GM21447 (cell line): ENCODE results near the gene PRPF6.

Experiments used
- ATAC-seq: cut with Tn5 transposase; IDR thresholded peaks from one replicate; pipeline ENCODE4 v1.9.1; 2021; ENCODE audit not compliant: unreplicated experiment

PRPF6 gene

GRCh38 chr20:64047968-64048401 lies 67.1 kb downstream of the PRPF6 start:
- ATAC-seq, result no peak

GRCh38 chr20:64048402-64049044 lies 67.6 kb downstream of the PRPF6 start:
- ATAC-seq, result no peak

GRCh38 chr20:64049060-64049877 lies 68.3 kb downstream of the PRPF6 start, which contains the start of gene SOX18:
SOX18 (minus strand) TSS chr20:64049639; CDS start chr20:64049516, 123 bp downstream.
- ATAC-seq, result no peak

- no peak for ATAC-seq
Measured at GRCh38 chr20:64049878-64050260, 68.9 kb downstream of the PRPF6 start.

GRCh38 chr20:64050261-64051032 lies 69.5 kb downstream of the PRPF6 start:
- ATAC-seq, result no peak

GRCh38 chr20:64051033-64051452 lies 70.1 kb downstream of the PRPF6 start:
- ATAC-seq, result no peak

GRCh38 chr20:64051561-64052325 lies 70.8 kb downstream of the PRPF6 start:
- no peak for ATAC-seq

GRCh38 chr20:64052326-64052722 lies 71.4 kb downstream of the PRPF6 start:
- ATAC-seq, result no peak

- no peak for ATAC-seq
Measured at GRCh38 chr20:64052987-64053840, 72.3 kb downstream of the PRPF6 start.

- ATAC-seq, result no peak
Measured at GRCh38 chr20:64053841-64054661, 73.1 kb downstream of the PRPF6 start.

GRCh38 chr20:64055396-64055892 lies 74.5 kb downstream of the PRPF6 start:
- ATAC-seq, result no peak

GRCh38 chr20:64055893-64056638 lies 75.1 kb downstream of the PRPF6 start:
- no peak for ATAC-seq

GRCh38 chr20:64056639-64056888 lies 75.6 kb downstream of the PRPF6 start:
- ATAC-seq, result no peak

- no peak for ATAC-seq
Measured at GRCh38 chr20:64056889-64057627, 76.1 kb downstream of the PRPF6 start.

GRCh38 chr20:64057628-64058498 lies 76.9 kb downstream of the PRPF6 start:
- ATAC-seq, result no peak

GRCh38 chr20:64058536-64058935 lies 77.6 kb downstream of the PRPF6 start:
- no peak for ATAC-seq

- no peak for ATAC-seq
Measured at GRCh38 chr20:64062276-64062595, 81.3 kb downstream of the PRPF6 start.
